ENCODE measurements around the gene RAC3. TPM values are rescaled to one million over a fixed set of nuclear protein-coding genes. Genes with fewer than 3 reads are reported as not detected.

RAC3 gene
- total and polyA plus RNA-seq, 2 experiments from 2014 or later, result 5.5 to 11.8 TPM

DNA sequence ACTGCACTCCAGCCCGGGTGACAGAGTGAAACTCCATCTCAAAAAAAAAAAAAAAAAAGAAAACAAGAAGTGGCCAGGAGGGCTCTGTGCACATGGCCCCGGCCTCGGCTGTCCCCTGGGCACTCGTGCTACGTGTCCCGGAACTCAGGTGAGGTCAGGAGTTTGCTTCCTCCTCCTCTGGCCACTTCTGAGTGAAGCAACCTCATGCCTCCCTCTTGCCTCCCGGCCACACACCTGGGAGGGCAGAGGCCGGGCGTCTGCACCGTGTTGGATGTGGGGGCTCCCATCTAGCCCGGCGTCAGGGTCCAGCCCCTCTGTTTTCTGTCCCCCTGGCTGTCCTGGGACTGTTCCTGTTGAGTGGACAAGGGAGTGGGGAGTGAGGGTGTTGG is 31.9 kb upstream of the RAC3 start:
- H3K9me2 ChIP-seq (replicated peaks; ENCODE audit: insufficient read depth), result no peaks in the 10 kb centered on the region
- WGBS (ENCODE audit: low lambda C conversion rate, missing lambda C conversion rate), result 95% methylated on average over 11 of the region's 12 CpGs
- no peaks in the 10 kb centered on the region for H4K20me1 ChIP-seq (ENCODE audit: insufficient read depth, poor library complexity, severe bottlenecking)
- no peak overlapping the region for H3K27ac ChIP-seq
- no peak for TF ChIP-seq EZH2 (IDR thresholded peaks at IDR 0.05; ENCODE audit: borderline replicate concordance)
- TF ChIP-seq, protein P1, sequence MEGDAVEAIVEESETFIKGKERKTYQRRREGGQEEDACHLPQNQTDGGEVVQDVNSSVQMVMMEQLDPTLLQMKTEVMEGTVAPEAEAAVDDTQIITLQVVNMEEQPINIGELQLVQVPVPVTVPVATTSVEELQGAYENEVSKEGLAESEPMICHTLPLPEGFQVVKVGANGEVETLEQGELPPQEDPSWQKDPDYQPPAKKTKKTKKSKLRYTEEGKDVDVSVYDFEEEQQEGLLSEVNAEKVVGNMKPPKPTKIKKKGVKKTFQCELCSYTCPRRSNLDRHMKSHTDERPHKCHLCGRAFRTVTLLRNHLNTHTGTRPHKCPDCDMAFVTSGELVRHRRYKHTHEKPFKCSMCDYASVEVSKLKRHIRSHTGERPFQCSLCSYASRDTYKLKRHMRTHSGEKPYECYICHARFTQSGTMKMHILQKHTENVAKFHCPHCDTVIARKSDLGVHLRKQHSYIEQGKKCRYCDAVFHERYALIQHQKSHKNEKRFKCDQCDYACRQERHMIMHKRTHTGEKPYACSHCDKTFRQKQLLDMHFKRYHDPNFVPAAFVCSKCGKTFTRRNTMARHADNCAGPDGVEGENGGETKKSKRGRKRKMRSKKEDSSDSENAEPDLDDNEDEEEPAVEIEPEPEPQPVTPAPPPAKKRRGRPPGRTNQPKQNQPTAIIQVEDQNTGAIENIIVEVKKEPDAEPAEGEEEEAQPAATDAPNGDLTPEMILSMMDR (IDR thresholded peaks at IDR 0.05; ENCODE audit: poor library complexity), result no peak
- no peak for TF ChIP-seq EZH2phosphoT487 (IDR thresholded peaks at IDR 0.05; ENCODE audit: low read depth, severe bottlenecking, unreplicated experiment)
- DNase-seq (ENCODE audit: low spot score), result no peak
- H3K4me1 ChIP-seq (ENCODE audit: insufficient read depth), result peaks cover 29% of the 10 kb centered on the region
- no peaks in the 10 kb centered on the region for H3K27me3 ChIP-seq
- H2AFZ ChIP-seq, result no peak overlapping the region
- no peaks in the 10 kb centered on the region for H3K36me3 ChIP-seq (replicated peaks; ENCODE audit: insufficient read depth, low read depth)
- no peaks in the 10 kb centered on the region for H3K9me3 ChIP-seq (ENCODE audit: low read depth)
- no peak overlapping the region for H3K4me2 ChIP-seq
- no peak overlapping the region for H3K4me3 ChIP-seq
- peaks cover 7% of the 10 kb centered on the region for H3K79me2 ChIP-seq

DNA sequence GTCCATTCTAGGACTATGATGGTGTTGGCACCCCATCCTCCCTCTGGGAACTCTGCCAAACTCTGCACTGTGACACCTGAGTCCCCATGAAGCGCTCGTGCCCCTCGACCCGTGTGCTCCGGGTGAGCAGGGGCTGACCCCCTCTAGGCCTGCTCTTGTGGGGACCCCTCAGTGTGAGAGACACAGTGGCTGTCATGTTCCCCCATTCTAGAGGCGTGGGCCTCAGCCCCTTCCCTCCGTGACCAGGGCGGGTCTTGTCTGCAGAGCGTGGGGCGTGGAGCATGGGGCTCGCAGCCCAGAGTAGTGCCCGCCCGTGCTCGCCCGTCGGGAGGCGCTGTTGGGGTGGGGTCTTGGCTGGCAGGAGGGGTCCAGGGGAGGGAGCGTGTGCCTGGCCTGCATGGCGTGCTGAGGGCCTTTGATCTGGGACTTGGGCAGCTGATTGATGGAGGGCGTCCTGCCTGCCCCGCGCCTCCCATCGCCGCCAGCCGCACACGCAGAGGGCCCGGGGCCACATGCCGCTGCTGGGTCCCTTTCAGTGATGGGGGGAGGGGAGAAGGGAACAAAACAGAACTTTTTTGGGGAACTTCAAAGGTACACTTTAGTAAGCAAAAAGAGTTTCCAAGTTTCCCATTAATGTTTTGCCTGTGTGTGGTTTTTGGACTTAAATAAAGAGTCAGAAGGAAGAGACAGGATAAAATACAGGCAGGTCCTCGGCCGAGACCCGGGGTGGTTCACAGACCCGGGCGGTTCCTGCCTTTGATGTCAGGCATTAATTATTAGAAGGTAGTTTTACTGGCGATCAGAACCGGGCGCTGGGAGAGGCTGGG is 31.3 kb upstream of the RAC3 start:
- H3K9me2 ChIP-seq (replicated peaks; ENCODE audit: insufficient read depth), result no peaks in the 10 kb centered on the region
- no peaks in the 10 kb centered on the region for H3K9me3 ChIP-seq (ENCODE audit: low read depth)
- no peaks in the 10 kb centered on the region for H3K27me3 ChIP-seq
- H3K4me2 ChIP-seq, result no peak overlapping the region
- no peaks in the 10 kb centered on the region for H3K36me3 ChIP-seq (replicated peaks; ENCODE audit: insufficient read depth, low read depth)
- no peaks in the 10 kb centered on the region for H4K20me1 ChIP-seq (ENCODE audit: insufficient read depth, poor library complexity, severe bottlenecking)
- no peak overlapping the region for H2AFZ ChIP-seq
- no peak for DNase-seq (ENCODE audit: low spot score)
- H3K4me3 ChIP-seq, result no peak overlapping the region
- TF ChIP-seq EZH2 (IDR thresholded peaks at IDR 0.05; ENCODE audit: borderline replicate concordance) (no peak), EZH2phosphoT487 (IDR thresholded peaks at IDR 0.05; ENCODE audit: low read depth, severe bottlenecking, unreplicated experiment) (no peak)
- TF ChIP-seq, protein P1 (IDR thresholded peaks at IDR 0.05; ENCODE audit: poor library complexity), result no peak
- no peak overlapping the region for H3K27ac ChIP-seq
- WGBS (ENCODE audit: low lambda C conversion rate, missing lambda C conversion rate), result 84% methylated on average over 28 of the region's 36 CpGs
- H3K4me1 ChIP-seq (ENCODE audit: insufficient read depth), result peaks cover 29% of the 10 kb centered on the region
- peaks cover 7% of the 10 kb centered on the region for H3K79me2 ChIP-seq

DNA sequence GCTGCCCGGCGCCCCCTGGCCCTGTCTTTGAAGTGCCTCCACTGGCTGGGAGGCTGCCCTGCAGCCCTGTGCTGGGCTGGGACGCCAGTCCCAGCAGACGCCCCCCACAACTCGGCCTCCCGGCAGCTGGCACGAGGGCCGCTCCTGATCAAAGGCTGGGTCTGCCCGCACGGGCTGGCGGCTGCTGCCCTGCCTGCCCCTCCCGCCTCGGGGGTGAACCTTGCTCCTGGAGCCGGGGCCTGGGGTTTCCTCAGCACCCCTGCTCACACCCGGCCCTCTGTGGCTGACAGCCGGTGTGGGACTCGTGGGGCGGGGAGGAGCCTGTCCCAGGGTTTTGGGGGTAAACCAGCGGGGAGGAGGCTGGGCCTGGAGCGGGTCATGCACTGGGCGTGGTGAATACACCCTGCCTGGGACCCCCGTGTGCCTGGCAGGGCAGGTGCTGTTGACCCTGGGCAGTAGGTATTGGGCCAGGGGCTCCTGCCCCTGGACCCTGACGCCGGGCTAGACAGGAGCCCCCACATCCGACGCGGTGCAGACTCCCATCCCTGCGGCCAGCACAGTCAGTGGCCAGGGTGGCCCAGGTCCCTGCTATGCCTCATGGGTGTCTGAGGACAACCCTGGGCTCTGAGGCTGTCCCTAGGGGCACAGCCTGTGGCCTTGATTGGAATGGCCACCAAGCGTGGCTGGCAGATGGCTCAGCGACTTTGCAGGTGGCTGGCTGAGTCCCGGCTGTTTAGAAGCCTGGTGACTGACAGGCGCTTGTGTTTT is 30.5 kb upstream of the RAC3 start:
- Histone ChIP-seq H3K4me3 (no peak overlapping the region), H2AFZ (no peak overlapping the region), H4K20me1 (ENCODE audit: insufficient read depth, poor library complexity, severe bottlenecking) (no peaks in the 10 kb centered on the region), H3K4me2 (no peak overlapping the region), H3K27ac (no peak overlapping the region), H3K79me2 (peaks cover 7% of the 10 kb centered on the region), H3K9me2 (replicated peaks; ENCODE audit: insufficient read depth) (no peaks in the 10 kb centered on the region), H3K9me3 (ENCODE audit: low read depth) (no peaks in the 10 kb centered on the region), H3K4me1 (ENCODE audit: insufficient read depth) (peaks cover 29% of the 10 kb centered on the region), H3K36me3 (replicated peaks; ENCODE audit: insufficient read depth, low read depth) (no peaks in the 10 kb centered on the region), H3K27me3 (no peaks in the 10 kb centered on the region)
- TF ChIP-seq EZH2phosphoT487 (IDR thresholded peaks at IDR 0.05; ENCODE audit: low read depth, severe bottlenecking, unreplicated experiment) (no peak), EZH2 (IDR thresholded peaks at IDR 0.05; ENCODE audit: borderline replicate concordance) (no peak)
- TF ChIP-seq, protein P1 (IDR thresholded peaks at IDR 0.05; ENCODE audit: poor library complexity), result no peak
- 91% methylated on average over 29 of the region's 32 CpGs for WGBS (ENCODE audit: low lambda C conversion rate, missing lambda C conversion rate)
- no peak for DNase-seq (ENCODE audit: low spot score)
